Umbilical cord (tissue), 2 donors: ENCODE results near the gene SCLY. TPM values are rescaled to one million over a fixed set of nuclear protein-coding genes. Genes with fewer than 3 reads are reported as not detected.
A peak's percentile ranks its signal among the peaks of the same experiment; 100 is the strongest.
"Not testable (repeated sequence)": the region's sequence is repeated elsewhere in the genome, so short reads cannot be mapped to it uniquely, and the experiment has no call there.

Source experiments
- DNase-seq: peaks from one replicate; pipeline ENCODE4 v3.0.0-alpha.2; 2015; ENCODE audit warnings: low spot score
- total RNA-seq: library from RNA; depleted of rRNA; stranded (reverse); fragments of >200 nt; gene quantifications from one replicate; pipeline ENCODE4 v1.2.3, GENCODE V29; 2014; ENCODE audit warnings: low replicate concordance; ENCODE audit not compliant: insufficient read depth

The SCLY gene
- total RNA-seq, 1 donor from 2014 or later = 14.0 TPM

GRCh38 chr2:238040918-238041317 lies 19.9 kb upstream of the SCLY start:
- DNase-seq = no peak

- DNase-seq = no peak
These were observed 18.7 kb upstream of the SCLY start for GRCh38 chr2:238042090-238042489.

- no peak for DNase-seq
These were observed 17.8 kb upstream of the SCLY start for GRCh38 chr2:238042849-238043584.

GRCh38 chr2:238043851-238044250 lies 16.9 kb upstream of the SCLY start:
- no peak for DNase-seq

GRCh38 chr2:238045575-238045974 lies 15.2 kb upstream of the SCLY start:
- no peak for DNase-seq

- DNase-seq = no peak
These were observed 14.0 kb upstream of the SCLY start for GRCh38 chr2:238046725-238047270.

- no peak for DNase-seq
These were observed 7.5 kb upstream of the SCLY start for GRCh38 chr2:238053191-238053776.

- DNase-seq = no peak
These were observed 5.0 kb upstream of the SCLY start for GRCh38 chr2:238055841-238056240.

- DNase-seq = not testable (repeated sequence)
These were observed 2.9 kb upstream of the SCLY start for GRCh38 chr2:238057696-238058575.

- DNase-seq = no peak
These were observed 1.3 kb upstream of the SCLY start for GRCh38 chr2:238059505-238059904.

- no peak for DNase-seq
These were observed 682 bp upstream of the SCLY start for GRCh38 chr2:238060096-238060541.

GRCh38 chr2:238061315-238062202 lies 758 bp downstream of the SCLY start:
- DNase-seq = peak; percentile 32

GRCh38 chr2:238063414-238064189 lies 2.8 kb downstream of the SCLY start:
- DNase-seq = no peak

GRCh38 chr2:238064376-238064775 lies 3.6 kb downstream of the SCLY start:
- DNase-seq = no peak

- DNase-seq = no peak
These were observed 4.5 kb downstream of the SCLY start for GRCh38 chr2:238065071-238065846.

GRCh38 chr2:238066218-238066617 lies 5.4 kb downstream of the SCLY start:
- DNase-seq = no peak

GRCh38 chr2:238066718-238067117 lies 5.9 kb downstream of the SCLY start:
- DNase-seq = not testable (repeated sequence)

- DNase-seq = no peak
These were observed 7.1 kb downstream of the SCLY start for GRCh38 chr2:238067939-238068338.

- DNase-seq = no peak
These were observed 8.4 kb downstream of the SCLY start for GRCh38 chr2:238069021-238069709.
